Subcutaneous abdominal adipose tissue (tissue), 5 donors: ENCODE measurements around the gene YPEL3.
A peak's percentile ranks its signal among the peaks of the same experiment; 100 is the strongest.
"Not testable (repeated sequence)": the region's sequence is repeated elsewhere in the genome, so short reads cannot be mapped to it uniquely, and the experiment has no call there.

Experiments used
- H3K27ac ChIP-seq: one replicate; pipeline ENCODE4 v1.7.0; 2013; ENCODE audit warnings: low read depth, mild to moderate bottlenecking, inconsistent platforms, low read length, moderate library complexity
- H3K27me3 ChIP-seq, 5 donors: one replicate each; pipeline ENCODE4 v1.7.0; 2013; ENCODE audit warnings: low read length in 5 of 5, inconsistent platforms in 1 of 5; ENCODE audit not compliant: control insufficient read depth in 5 of 5, insufficient read depth in 4 of 5
- H3K36me3 ChIP-seq, 5 donors: one replicate each; pipeline ENCODE4 v1.7.0; 2013; ENCODE audit warnings: low read length in 5 of 5; ENCODE audit not compliant: control insufficient read depth in 5 of 5, insufficient read depth in 5 of 5
- H3K4me1 ChIP-seq, 5 donors: one replicate each; pipeline ENCODE4 v1.7.0; 2013; ENCODE audit warnings: low read length in 5 of 5, mild to moderate bottlenecking in 3 of 5, moderate library complexity in 1 of 5; ENCODE audit not compliant: control insufficient read depth in 5 of 5, insufficient read depth in 5 of 5
- H3K4me3 ChIP-seq, 5 donors: one replicate each; pipeline ENCODE4 v1.7.0; 2013; ENCODE audit warnings: low read length in 5 of 5, low read depth in 1 of 5
- H3K9ac ChIP-seq, 5 donors: one replicate each; pipeline ENCODE4 v1.7.0; 2013; ENCODE audit warnings: low read length in 5 of 5, mild to moderate bottlenecking in 4 of 5, moderate library complexity in 3 of 5
- H3K9me3 ChIP-seq, 5 donors: one replicate each; pipeline ENCODE4 v1.7.0; 2013; ENCODE audit warnings: low read length in 5 of 5; ENCODE audit not compliant: control insufficient read depth in 5 of 5
- donor health status: healthy.
- donor health status: healthy.
- donor health status: healthy.
- donor health status: healthy.
- donor health status: healthy.

The YPEL3 gene

GRCh38 chr16:30136971-30137605 is 41.1 kb upstream of the YPEL3 start:
- Histone ChIP-seq H3K4me1 (peaks cover 0 to 6% (median 0%) of the 10 kb centered on the region in 5 donors), H3K9me3 (no peaks in the 10 kb centered on the region), H3K9ac (no peak overlapping the region), H3K27me3 (no peaks in the 10 kb centered on the region), H3K4me3 (no peak overlapping the region), H3K36me3 (no peaks in the 10 kb centered on the region), H3K27ac (no peak overlapping the region)

- H3K36me3 ChIP-seq: no peaks in the 10 kb centered on the region
- no peak overlapping the region for H3K9ac ChIP-seq
- H3K9me3 ChIP-seq: no peaks in the 10 kb centered on the region
- no peaks in the 10 kb centered on the region for H3K27me3 ChIP-seq
- H3K4me1 ChIP-seq: no peaks in the 10 kb centered on the region
- no peak overlapping the region for H3K27ac ChIP-seq
- no peak overlapping the region for H3K4me3 ChIP-seq
These were observed 36.6 kb upstream of the YPEL3 start for GRCh38 chr16:30132591-30132990.

- H3K4me3 ChIP-seq: no peak overlapping the region
These were observed 36.0 kb upstream of the YPEL3 start for GRCh38 chr16:30131869-30132475.

GRCh38 chr16:30127993-30128392 is 32.0 kb upstream of the YPEL3 start:
- Histone ChIP-seq H3K9ac (no peak overlapping the region), H3K4me1 (peaks cover 0 to 13% (median 4%) of the 10 kb centered on the region in 5 donors), H3K9me3 (no peaks in the 10 kb centered on the region), H3K27ac (no peak overlapping the region), H3K4me3 (no peak overlapping the region), H3K36me3 (no peaks in the 10 kb centered on the region), H3K27me3 (no peaks in the 10 kb centered on the region)

More at GRCh38 chr16:30131869-30132475, 36.0 kb upstream of the YPEL3 start:
- Histone ChIP-seq H3K4me1 (no peaks in the 10 kb centered on the region), H3K27me3 (no peaks in the 10 kb centered on the region), H3K27ac (no peak overlapping the region), H3K36me3 (no peaks in the 10 kb centered on the region), H3K9me3 (no peaks in the 10 kb centered on the region), H3K9ac (no peak overlapping the region)

- H3K4me3 ChIP-seq, H3K27me3 ChIP-seq, H3K9ac ChIP-seq, H3K36me3 ChIP-seq, H3K27ac ChIP-seq, H3K9me3 ChIP-seq: not testable (repeated sequence)
- peaks cover 6 to 32% (median 23%) of the 10 kb centered on the region in 5 donors for H3K4me1 ChIP-seq
These were observed 29.7 kb upstream of the YPEL3 start for GRCh38 chr16:30125690-30126089.

- H3K9ac ChIP-seq: no peak overlapping the region
- peaks cover 6 to 32% (median 26%) of the 10 kb centered on the region in 5 donors for H3K4me1 ChIP-seq
- no peak overlapping the region for H3K4me3 ChIP-seq
- H3K27me3 ChIP-seq: no peaks in the 10 kb centered on the region
- H3K9me3 ChIP-seq: no peaks in the 10 kb centered on the region
- H3K27ac ChIP-seq: no peak overlapping the region
- peaks cover 0 to 12% (median 2%) of the 10 kb centered on the region in 5 donors for H3K36me3 ChIP-seq
These were observed 29.0 kb upstream of the YPEL3 start for GRCh38 chr16:30124985-30125379.

- Histone ChIP-seq H3K4me1 (peaks cover 6 to 32% (median 26%) of the 10 kb centered on the region in 5 donors), H3K9me3 (no peaks in the 10 kb centered on the region), H3K4me3 (peak overlapping the region; percentile 61 to 85 (median 82))
These were observed 26.7 kb upstream of the YPEL3 start for GRCh38 chr16:30122604-30123160.

GRCh38 chr16:30121741-30122571 is 25.9 kb upstream of the YPEL3 start:
- peaks cover 6 to 32% (median 26%) of the 10 kb centered on the region in 5 donors for H3K4me1 ChIP-seq
- no peaks in the 10 kb centered on the region for H3K9me3 ChIP-seq
- H3K27ac ChIP-seq: peak overlapping the region; percentile 95
- H3K27me3 ChIP-seq: no peaks in the 10 kb centered on the region
- peak overlapping the region; percentile 67 to 85 (median 82) for H3K4me3 ChIP-seq
- H3K36me3 ChIP-seq: peaks cover 6 to 39% (median 31%) of the 10 kb centered on the region in 5 donors
- peak overlapping the region; percentile 73 to 93 (median 88) for H3K9ac ChIP-seq

More at GRCh38 chr16:30122604-30123160, 26.7 kb upstream of the YPEL3 start:
- Histone ChIP-seq H3K9ac (peak overlapping the region; percentile 73 to 93 (median 88)), H3K36me3 (peaks cover 6 to 32% (median 24%) of the 10 kb centered on the region in 5 donors), H3K27ac (peak overlapping the region; percentile 95), H3K27me3 (no peaks in the 10 kb centered on the region)

- Histone ChIP-seq H3K9me3 (no peaks in the 10 kb centered on the region), H3K27ac (no peak overlapping the region), H3K9ac (no peak overlapping the region), H3K27me3 (no peaks in the 10 kb centered on the region), H3K4me1 (peaks cover 6 to 33% (median 27%) of the 10 kb centered on the region in 5 donors), H3K36me3 (peaks cover 6 to 51% (median 43%) of the 10 kb centered on the region in 5 donors), H3K4me3 (no peak overlapping the region)
These were observed 24.5 kb upstream of the YPEL3 start for GRCh38 chr16:30120340-30121105.
